CD4-positive, alpha-beta T cell treated with Interleukin-15 for 1 hour (primary cell): ENCODE data around the gene MAPK8IP3.

Experiments
- DNase-seq: peaks from one replicate; pipeline ENCODE4 v3.0.0-alpha.2; 2020

The MAPK8IP3 gene

DNA sequence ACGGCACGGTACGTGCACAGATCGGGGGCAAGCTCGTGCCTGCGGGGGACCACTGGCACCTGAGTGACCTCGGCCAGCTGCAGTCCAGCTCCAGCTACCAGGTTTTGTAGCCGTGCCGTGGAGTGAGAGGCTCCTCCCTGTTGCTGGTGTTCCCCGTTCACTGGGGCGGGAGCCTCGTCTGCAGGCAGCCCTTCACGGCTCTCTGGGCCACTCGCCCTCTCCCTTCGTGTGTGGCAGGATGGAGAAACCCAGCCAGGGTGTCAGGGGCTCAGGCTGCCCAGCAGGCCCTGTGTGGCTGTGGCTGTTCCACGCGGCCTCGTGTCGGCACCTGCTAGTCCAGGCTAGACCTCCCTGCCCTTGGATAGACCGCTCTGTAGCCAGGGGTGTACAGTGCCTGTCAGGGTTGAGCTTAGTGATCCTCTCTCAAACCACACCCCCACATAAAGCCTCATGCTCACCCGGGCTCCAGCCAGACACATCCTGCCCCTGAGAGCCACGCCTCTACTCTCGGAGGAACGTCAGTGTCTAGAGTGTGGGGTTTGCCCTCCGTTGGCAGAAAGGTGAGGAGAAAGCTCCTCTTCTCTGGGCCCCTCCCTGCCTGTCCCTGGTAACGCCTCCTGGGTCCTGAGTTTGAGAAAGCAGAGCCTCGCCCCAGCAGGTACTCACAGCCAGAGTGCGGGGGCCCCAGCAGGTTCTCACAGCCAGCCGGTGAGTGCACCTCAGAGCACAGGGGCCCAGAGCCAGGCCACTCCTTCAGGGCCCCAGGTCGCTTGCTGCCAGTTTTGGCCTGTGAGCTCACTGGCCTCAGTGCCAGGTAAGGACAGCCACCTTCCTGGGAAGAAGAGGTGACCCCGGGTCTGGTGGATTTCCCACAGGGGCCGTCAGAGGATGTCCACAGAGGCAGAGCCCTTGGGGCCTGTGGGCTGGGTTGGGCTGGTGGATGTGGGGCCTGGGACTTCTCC is 37.7 kb downstream of the MAPK8IP3 start:
- no peak for DNase-seq

DNA sequence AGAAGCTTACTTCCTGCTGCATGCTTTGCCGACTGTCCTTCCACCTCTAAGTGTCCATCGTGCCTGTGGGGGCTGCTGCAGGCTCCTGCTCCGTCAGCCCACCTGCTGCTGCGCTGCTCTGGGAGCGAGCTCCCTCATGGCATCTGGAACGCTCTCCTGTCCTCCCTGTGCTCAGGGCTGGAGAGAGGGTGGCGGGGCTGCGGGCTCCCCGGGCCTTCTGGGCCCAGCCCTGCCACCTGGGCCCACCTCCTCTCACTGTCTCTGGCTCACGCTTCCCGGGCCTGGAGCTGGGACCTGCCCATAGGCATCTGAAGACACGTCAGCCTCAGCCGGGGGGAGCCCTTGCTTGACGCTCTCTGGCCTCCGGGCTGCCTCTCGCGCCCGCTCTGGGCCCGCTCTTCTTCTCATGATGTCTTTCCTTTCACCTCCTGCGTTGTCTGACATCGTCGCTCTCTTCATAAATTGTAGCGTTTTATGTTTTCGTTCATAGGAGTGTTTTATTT is 38.4 kb downstream of the MAPK8IP3 start:
- DNase-seq = no peak

DNA sequence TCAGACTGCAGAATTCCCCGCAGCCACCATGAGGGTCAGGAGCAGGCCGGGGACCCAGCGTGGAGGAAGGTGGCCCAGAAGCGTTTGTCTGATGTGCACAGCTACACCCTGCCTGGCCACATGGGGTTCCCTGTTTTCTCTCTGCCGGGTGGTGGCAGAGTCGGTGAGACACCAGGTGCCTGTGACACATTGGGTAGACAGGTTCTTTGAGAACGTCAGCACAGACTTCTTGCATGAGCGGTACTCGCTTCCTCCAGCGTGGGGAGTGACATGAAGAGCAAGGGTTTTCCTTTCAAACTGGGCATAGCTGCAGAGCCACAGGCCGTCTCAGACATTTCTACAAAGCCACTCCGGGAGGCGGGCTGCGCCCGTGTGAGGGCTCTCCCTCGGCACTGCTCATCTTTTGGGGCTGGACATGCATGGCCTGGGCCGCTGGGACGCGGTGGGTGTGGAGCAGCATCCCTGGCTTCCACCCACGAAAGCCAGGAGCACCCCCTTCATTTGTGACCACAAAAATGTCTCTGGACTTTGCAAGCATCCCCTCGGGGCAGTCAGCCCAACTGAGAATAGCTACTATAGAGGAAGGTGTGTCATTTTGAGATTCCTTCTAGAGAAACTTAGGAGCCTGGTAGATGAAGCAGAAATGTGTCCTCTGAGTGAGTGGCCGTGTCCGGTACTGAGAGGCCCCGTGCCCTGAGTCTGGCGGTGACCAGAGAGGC is 39.3 kb downstream of the MAPK8IP3 start:
- no peak for DNase-seq

DNA sequence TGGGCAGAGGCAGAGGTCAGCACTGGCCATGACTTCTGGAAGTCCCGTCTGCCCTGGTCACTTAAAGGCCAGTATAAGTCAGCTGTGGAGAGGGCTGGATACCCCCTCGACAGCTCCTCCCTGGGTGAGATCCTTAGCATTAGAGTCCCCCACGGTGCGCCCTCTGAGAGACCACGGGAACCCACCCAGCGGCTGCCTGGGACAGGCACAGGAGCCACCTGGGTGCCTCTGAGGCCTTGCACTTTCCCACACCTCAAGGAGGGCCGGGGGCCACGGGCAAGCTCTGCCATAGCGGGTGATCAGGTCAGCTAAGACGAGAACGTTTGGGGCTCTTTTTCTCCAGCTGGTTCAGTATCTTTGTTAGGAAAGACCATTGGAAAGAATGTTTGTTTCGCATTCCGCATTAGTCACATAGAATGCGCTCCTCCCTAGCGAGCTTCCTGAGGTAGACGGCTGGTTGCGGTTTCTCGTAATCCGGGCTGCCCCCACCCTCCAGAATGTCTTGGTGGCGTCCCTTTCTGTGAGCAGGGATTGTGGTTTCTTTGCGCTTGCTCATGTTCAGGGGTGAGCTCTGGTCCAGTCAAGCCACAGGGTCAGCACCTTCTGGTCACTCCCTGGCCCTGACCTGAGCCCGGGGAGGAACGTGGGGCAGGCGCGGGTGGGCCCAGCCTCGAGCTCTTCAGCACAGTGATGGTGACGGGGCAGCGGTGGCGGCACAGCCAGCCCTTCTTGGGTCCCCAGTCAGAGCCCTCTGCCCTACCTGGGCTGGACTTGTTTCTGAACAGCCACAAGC is 40.1 kb downstream of the MAPK8IP3 start:
- DNase-seq = no peak

DNA sequence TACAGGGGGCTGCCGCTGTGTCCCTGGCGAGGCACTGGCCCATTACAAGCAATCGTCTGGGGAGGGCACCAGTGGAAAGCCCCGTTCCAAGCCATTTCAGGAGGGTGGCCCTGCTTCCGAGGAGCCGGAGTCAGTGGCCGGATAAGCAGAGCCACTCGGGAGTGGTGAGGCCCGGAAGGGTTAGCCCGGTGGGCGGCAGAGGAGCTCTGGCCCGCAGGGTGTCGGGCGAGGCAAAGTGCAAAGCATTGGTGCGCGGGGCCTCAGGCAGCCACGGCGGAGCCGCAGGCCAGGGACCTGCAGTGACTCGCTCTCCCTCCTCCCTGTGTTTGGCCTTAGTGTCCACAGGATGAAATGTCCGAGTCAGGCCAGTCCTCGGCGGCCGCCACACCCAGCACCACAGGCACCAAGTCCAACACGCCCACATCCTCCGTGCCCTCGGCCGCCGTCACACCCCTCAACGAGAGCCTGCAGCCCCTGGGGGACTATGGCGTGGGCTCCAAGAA is 40.7 kb downstream of the MAPK8IP3 start:
- no peak for DNase-seq

DNA sequence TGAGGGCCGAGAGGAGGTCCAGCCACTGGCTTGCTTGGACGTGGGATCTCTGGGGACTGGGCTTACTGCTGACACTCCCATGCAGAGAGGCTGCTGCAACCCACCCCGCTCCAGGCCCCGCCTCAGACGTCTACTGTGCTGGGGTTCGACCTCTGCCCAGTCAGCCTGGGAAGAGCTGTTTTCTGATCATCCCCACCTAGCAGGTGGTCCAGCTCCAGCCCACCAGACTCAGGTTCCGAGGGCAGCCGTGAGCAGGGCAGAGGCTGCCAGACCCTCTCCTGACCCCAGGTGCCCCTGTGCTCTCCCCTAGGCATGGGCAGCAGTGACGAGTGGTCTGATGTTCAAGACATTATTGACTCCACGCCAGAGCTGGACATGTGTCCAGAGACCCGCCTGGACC is 41.9 kb downstream of the MAPK8IP3 start:
- no peak for DNase-seq

DNA sequence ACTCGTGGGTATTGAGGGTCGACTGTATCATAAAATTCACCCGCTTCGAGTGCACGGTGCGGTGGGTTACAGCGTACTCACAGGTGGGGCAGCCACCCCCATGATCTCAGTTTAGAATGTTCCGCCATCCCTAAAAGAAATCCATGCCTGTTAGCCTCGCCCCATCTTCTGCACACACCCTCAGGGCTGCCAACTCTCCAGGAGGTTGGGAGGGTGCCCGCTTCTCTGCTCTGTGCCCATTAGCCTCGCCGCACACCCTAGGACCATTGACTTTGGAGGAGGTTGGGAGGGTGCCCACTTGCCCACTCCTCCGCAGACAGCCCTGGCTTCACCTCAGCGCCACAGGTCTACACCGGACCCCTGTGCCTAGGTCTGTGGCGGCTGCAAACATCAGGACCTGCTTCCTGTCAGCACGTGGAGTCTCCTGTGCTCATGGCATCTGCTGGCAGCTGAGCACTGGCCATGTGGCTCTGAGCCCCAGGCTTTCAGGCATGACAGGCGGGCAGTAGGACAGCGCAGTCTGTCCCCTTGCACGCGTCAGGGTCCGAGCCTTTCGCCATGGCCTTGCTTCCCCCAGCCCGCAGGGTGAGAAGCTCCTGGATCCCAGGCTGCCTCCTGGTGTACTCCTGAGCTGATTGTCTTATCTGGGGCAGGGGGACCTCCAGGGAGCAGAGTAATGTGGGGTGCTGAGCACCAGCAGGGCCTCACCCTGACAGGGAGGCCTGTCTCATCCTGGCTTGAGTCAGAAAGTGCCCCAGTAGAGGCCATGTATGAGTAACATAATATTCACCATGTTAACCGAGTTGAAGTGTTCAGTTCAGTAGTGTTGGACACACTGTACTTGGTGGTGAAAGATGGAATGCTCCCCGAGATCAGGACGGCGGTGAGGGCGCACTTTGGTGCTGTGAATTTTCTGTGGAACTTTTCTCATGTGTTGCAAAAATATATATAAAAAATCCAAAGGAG is 43.4 kb downstream of the MAPK8IP3 start:
- DNase-seq = no peak

DNA sequence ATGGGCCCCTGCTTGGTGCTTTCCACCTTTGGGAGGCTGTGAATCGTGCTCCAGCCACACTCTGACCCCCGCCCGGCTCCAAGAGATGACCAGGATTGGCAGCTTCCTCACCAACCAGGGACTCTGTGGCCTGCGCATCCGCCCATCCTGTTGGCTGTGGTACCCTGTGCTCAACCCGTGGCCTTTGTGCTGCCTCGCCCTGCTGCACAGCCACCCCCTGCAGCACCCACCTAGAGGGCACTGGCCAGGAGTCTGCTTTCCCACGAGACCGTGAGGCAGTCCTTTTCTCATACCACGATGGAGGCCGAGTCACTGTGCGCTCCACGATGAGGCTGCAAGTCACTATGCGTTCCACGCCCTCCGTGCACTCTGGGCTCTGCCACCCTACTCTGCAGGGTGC is 46.0 kb downstream of the MAPK8IP3 start:
- no peak for DNase-seq

DNA sequence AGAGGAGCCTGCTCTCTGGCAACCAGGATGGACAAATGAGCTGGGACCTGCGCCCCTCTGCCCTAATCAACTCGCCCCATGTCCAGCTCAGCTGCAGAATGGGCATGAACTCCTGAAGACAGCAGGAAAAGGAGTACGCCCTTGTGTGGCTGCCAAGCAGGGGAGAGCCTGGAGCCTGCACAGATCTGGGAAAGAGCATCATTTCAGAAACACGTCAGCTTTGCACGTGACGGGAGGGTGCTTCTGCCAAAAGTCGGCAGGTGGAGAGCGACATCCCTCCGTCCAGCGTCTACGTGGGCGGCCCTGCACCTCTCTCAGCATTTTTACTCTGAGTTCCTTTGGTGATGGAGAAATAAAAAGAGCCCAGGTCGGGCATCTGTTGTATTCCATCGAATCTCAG is 46.9 kb downstream of the MAPK8IP3 start:
- DNase-seq = no peak

DNA sequence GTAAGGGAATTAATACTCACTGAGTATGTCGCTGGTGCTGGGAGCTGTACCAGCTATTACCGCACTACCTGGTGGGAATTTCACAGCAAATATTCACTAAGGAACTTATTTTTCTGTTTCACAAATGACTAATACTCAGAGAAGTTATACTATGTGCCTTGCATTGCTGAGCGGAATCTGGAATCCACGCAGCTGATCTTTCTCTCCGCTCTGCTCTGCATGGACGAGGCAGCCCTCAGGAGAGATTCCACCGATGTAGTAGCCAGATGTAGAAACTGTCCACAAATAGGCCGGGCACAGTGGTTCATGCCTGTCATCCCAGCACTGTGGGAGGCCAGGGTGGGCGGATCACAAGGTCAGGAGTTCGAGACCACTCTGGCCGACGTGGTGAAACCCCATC is 48.2 kb downstream of the MAPK8IP3 start:
- no peak for DNase-seq

DNA sequence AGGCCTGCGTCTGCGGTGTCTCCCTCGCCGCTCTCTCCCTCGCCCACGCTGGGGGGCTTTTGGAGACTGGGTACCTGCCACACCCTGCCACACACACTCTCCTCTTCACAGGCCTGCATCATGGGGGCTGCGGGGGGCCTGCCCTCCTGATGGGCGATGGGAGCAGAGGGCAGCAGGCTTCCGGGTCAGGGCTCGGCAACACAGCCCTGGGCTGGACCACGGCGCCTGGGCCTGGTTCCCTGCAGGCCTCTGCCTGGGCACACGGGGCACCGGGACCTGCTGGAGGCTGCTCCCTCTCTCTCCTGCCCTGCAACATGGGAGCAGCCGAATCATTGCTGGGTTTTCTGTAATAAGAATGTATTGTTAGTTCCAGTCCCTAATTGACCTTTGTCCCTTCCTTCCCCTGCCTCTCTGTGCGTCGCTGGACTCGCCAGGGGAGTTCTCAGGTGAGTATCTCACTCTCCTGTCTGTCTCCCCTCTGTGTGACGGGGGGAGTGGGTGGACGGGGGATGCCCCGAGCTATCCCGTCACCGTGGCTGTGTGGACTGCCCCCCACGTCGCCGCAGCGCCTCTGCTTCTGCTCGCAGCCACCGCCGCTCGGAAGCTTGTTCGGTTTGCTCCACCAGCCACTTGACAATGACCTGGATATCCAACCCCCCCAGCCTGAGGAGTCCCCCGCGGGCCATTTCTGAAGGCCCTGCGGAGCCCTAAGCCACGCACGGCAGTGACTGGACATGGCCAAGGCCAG is 51.9 kb downstream of the MAPK8IP3 start:
- no peak for DNase-seq

DNA sequence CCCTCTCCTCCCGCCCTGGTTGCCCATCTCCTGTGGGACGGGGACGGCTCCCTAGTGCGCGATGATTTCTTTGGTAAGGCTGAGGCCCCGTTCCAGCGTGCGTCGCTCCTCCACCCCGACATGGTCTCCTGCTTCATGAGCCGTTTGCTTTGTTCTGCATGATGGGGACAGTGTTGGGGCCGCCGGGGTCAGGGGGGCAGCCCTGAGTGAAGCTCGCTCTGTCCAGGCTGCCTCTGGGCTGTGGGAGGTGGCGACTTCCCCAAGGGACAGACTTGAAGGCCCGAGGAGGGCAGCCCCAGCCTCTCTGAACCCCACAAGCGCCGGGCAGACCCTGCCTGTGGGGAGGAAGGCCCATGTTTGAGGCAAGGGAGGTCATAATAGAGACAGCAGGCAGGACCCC is 52.9 kb downstream of the MAPK8IP3 start:
- DNase-seq = no peak

DNA sequence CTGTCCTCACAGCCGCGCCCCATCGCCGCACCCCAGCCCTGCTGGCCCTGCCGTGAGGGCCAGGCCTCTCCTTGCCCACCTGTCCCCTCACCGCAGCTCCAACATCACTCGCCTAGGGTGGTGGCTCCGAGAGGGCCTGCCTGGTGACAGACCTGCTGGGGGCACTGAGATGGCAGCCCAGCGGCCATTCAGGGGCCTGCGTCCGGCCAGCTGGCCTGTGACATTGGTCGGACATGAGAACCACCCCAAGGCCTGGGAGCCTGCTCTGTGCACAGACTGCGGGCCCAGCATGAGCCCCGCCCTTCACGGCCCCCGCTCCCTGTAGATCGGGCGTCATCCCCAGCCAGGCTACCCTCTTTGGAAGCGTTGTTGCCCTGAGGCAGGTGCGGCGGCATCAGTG is 53.5 kb downstream of the MAPK8IP3 start:
- no peak for DNase-seq

DNA sequence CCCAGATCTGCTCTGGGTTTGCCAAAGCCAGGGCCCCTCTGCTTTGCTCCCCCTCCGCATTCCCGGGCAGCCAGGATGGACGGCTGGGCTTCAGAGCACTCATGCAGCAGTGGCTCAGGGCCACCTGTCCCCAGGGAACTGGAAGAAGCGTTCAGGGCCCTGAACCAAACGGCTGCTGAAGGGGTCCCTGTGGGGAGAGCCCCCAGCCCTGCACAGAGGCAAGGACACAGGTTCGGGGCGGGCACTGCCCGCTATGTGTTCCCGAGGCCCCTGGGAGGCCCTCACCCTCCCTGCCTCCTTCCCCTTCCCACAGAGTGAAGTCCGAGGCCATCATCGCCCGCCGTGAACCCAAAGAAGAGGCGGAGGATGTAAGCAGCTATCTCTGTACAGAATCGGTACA is 54.9 kb downstream of the MAPK8IP3 start:
- DNase-seq = no peak

DNA sequence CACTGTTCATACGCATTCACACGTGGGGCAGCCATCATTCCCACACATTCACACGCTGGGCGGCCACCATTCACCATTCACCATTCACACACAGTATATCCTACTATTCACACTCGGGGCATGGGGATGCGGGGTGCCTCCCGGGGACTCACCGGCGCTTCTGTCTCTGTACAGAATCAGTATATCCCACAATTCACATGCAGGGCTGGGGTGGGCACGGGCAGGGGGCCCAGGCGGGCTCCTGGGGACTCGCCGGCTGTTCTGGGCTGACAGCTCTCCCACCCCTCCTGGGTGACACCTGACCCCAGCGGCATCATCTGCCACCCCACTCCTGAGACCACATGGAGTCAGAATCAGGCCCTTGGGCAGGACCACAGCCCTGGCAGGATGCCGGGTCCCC is 55.8 kb downstream of the MAPK8IP3 start:
- no peak for DNase-seq

DNA sequence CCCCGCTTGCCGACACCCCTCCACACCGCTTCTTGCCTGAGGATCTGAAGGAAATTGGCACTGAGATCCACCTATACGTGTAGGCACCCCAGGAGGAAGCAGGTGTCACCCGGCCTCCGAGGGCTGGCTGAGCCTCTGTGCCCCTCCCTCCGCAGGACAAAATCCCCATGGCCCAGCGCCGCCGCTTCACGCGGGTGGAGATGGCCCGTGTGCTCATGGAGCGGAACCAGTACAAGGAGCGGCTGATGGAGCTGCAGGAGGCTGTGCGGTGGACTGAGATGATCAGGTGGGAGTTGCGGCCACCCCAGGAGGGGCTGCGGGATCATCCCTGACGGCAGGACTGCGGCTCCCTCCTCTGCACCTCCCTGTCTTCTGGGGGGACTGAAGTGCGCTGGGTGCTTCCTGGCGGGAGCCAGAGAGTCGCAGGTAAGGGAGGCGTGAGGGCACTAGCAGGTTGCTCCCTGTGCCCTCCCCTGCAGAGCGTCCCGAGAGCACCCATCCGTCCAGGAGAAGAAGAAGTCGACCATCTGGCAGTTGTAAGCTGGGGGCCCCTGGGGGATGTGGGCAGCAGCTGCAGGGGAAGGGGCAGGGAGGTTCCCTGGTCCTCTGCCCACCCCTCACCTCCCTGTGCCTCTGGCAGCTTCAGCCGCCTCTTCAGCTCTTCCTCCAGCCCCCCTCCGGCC is 56.3 kb downstream of the MAPK8IP3 start:
- no peak for DNase-seq

DNA sequence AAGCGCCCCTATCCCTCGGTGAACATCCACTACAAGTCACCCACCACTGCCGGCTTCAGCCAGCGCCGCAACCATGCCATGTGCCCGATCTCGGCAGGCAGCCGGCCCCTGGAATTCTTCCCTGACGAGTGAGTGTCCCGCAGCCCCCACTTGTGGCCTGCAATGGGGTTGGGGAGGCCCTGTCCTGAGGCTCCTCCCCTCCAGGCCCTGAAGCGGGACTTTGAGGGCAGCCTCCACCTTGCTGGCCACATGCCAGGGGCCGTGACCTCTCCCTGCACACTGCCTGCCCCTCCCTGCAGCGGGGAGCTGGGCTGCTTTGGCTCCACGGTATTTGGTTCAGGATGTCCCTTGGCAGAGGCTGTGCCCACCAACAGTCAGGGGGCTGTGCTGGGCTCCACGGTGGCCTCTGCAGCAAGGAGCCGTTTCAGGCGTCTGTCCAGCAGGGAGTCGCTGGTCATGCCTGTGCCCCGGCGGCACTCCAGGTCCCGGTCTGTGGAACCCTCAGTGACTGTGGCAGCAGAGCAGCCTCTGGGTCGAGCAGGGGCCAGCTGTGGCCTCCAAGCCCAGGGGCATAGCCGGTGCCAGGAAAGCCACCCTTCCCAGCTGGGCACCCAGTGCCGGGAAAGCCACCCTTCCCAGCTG is 57.0 kb downstream of the MAPK8IP3 start:
- DNase-seq = no peak

DNA sequence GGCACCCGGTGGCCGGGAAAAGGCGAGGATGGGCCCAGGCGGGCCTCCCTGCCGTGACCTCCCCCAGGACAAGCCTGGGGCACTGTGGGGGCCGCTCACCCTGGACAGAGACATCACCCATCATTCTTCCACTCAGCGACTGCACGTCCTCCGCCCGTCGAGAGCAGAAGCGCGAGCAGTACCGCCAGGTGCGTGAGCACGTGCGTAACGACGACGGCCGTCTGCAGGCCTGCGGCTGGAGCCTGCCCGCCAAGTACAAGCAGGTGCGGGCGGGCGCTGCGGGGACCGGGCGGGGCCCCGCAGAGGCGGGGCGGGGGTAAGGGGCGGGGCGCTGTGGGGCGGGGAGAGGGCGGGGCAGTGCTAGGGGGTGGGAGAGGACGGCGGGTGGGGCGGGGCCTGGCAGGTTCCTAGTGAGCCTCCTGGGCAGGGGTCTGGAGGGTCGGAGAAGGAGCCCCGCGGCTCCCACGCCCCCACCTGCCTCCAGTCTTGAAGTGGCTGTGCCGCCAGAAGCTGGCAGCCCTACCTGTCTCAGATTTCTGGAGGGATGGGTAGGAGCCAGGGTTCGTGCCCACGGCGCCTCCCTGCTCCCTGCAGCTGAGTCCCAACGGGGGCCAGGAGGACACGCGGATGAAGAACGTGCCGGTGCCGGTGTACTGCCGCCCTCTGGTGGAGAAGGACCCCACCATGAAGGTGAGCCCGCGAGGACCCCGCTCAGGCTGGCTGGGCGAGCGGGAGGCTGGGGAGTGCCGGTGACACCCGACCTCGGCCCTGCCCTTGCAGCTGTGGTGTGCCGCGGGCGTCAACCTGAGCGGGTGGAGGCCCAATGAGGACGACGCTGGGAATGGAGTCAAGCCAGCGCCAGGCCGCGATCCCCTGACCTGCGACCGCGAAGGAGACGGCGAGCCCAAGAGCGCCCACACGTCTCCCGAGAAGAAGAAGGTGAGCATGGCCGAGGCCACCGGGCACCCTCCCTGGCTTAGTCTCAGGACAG is 57.8 kb downstream of the MAPK8IP3 start:
- DNase-seq = no peak

DNA sequence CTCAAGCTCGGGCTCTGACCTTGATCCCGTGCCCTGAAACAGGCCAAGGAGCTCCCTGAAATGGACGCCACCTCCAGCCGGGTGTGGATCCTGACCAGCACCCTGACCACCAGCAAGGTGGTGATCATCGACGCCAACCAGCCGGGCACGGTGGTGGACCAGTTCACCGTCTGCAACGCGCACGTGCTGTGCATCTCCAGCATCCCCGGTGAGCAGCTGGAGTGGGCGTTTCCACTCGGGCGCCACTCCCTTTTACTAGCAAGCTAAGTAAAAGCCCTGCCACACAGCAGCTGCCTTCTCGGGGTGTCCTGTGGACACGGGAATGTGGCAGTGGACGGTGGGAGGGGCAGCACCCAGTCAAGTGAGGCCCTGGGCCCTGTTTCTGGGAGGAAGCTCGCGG is 59.0 kb downstream of the MAPK8IP3 start:
- no peak for DNase-seq
